Measurements from ENCODE around the gene APOBEC4. TPM values are rescaled to one million over a fixed set of nuclear protein-coding genes. Genes with fewer than 3 reads are reported as not detected.
A peak's percentile ranks its signal among the peaks of the same experiment; 100 is the strongest.

The APOBEC4 gene
- total RNA-seq, 1 donor = not detected

- Histone ChIP-seq H3K36me3 (ENCODE audit: insufficient read depth, low read length) (no peaks in the 10 kb centered on the region), H2AFZ (ENCODE audit: low read length) (no peak overlapping the region), H4K20me1 (ENCODE audit: insufficient read depth, low read length) (no peaks in the 10 kb centered on the region), H3K4me1 (ENCODE audit: insufficient read depth, low read length) (peaks cover 32% of the 10 kb centered on the region), H3K79me2 (ENCODE audit: insufficient read depth, low read length) (no peaks in the 10 kb centered on the region), H3K9me3 (ENCODE audit: low read depth, low read length) (no peaks in the 10 kb centered on the region), H3K27me3 (ENCODE audit: insufficient read depth, low read length) (no peaks in the 10 kb centered on the region), H3K4me2 (ENCODE audit: insufficient read depth, low read length) (no peak overlapping the region), H3K4me3 (ENCODE audit: insufficient read depth, low read length) (no peak overlapping the region), H3K27ac (ENCODE audit: low read depth, low read length) (no peak overlapping the region)
- DNase-seq (ENCODE audit: insufficient read length, low spot score, missing footprints) = no peak
- TF ChIP-seq CTCF (IDR thresholded peaks at IDR 0.05; ENCODE audit: extremely low read depth, low read depth, low read length) = no peak
Observed at GRCh38 chr1:183605904-183606303, 47.2 kb downstream of the APOBEC4 start.

- DNase-seq (ENCODE audit: insufficient read length, low spot score, missing footprints) = no peak
- H3K9me3 ChIP-seq (ENCODE audit: low read depth, low read length) = no peaks in the 10 kb centered on the region
- no peaks in the 10 kb centered on the region for H4K20me1 ChIP-seq (ENCODE audit: insufficient read depth, low read length)
- H3K4me3 ChIP-seq (ENCODE audit: insufficient read depth, low read length) = no peak overlapping the region
- H3K27ac ChIP-seq (ENCODE audit: low read depth, low read length) = no peak overlapping the region
- H3K79me2 ChIP-seq (ENCODE audit: insufficient read depth, low read length) = no peaks in the 10 kb centered on the region
- H3K36me3 ChIP-seq (ENCODE audit: insufficient read depth, low read length) = no peaks in the 10 kb centered on the region
- H3K27me3 ChIP-seq (ENCODE audit: insufficient read depth, low read length) = no peaks in the 10 kb centered on the region
- peaks cover 34% of the 10 kb centered on the region for H3K4me1 ChIP-seq (ENCODE audit: insufficient read depth, low read length)
- no peak for TF ChIP-seq CTCF (IDR thresholded peaks at IDR 0.05; ENCODE audit: extremely low read depth, low read depth, low read length)
- no peak overlapping the region for H2AFZ ChIP-seq (ENCODE audit: low read length)
- H3K4me2 ChIP-seq (ENCODE audit: insufficient read depth, low read length) = no peak overlapping the region
Observed at GRCh38 chr1:183604815-183605214, 48.3 kb downstream of the APOBEC4 start.

- H3K27ac ChIP-seq (ENCODE audit: low read depth, low read length) = no peak overlapping the region
- no peaks in the 10 kb centered on the region for H3K79me2 ChIP-seq (ENCODE audit: insufficient read depth, low read length)
- H3K36me3 ChIP-seq (ENCODE audit: insufficient read depth, low read length) = no peaks in the 10 kb centered on the region
- H3K4me3 ChIP-seq (ENCODE audit: insufficient read depth, low read length) = no peak overlapping the region
- no peaks in the 10 kb centered on the region for H3K9me3 ChIP-seq (ENCODE audit: low read depth, low read length)
- DNase-seq (ENCODE audit: insufficient read length, low spot score, missing footprints) = no peak
- peak overlapping the region; percentile 42 for H3K4me2 ChIP-seq (ENCODE audit: insufficient read depth, low read length)
- no peaks in the 10 kb centered on the region for H3K27me3 ChIP-seq (ENCODE audit: insufficient read depth, low read length)
- no peak for TF ChIP-seq CTCF (IDR thresholded peaks at IDR 0.05; ENCODE audit: extremely low read depth, low read depth, low read length)
- no peaks in the 10 kb centered on the region for H4K20me1 ChIP-seq (ENCODE audit: insufficient read depth, low read length)
- H2AFZ ChIP-seq (ENCODE audit: low read length) = peak overlapping the region; percentile 66
- H3K4me1 ChIP-seq (ENCODE audit: insufficient read depth, low read length) = peaks cover 28% of the 10 kb centered on the region
Observed at GRCh38 chr1:183604038-183604808, 48.9 kb downstream of the APOBEC4 start.

- no peaks in the 10 kb centered on the region for H3K79me2 ChIP-seq (ENCODE audit: insufficient read depth, low read length)
- H3K27me3 ChIP-seq (ENCODE audit: insufficient read depth, low read length) = no peaks in the 10 kb centered on the region
- H4K20me1 ChIP-seq (ENCODE audit: insufficient read depth, low read length) = no peaks in the 10 kb centered on the region
- H3K27ac ChIP-seq (ENCODE audit: low read depth, low read length) = no peak overlapping the region
- H3K4me2 ChIP-seq (ENCODE audit: insufficient read depth, low read length) = no peak overlapping the region
- H3K36me3 ChIP-seq (ENCODE audit: insufficient read depth, low read length) = no peaks in the 10 kb centered on the region
- TF ChIP-seq CTCF (IDR thresholded peaks at IDR 0.05; ENCODE audit: extremely low read depth, low read depth, low read length) = no peak
- no peaks in the 10 kb centered on the region for H3K9me3 ChIP-seq (ENCODE audit: low read depth, low read length)
- H3K4me3 ChIP-seq (ENCODE audit: insufficient read depth, low read length) = no peak overlapping the region
- DNase-seq (ENCODE audit: insufficient read length, low spot score, missing footprints) = no peak
- H2AFZ ChIP-seq (ENCODE audit: low read length) = no peak overlapping the region
- peaks cover 20% of the 10 kb centered on the region for H3K4me1 ChIP-seq (ENCODE audit: insufficient read depth, low read length)
Observed at GRCh38 chr1:183602510-183602909, 50.6 kb downstream of the APOBEC4 start.

Data from osteoblast (primary cell).